Measurements from ENCODE around the gene TCEANC2.

TCEANC2 gene

GRCh38 chr1:54114001-54114400 lies 60.6 kb downstream of the TCEANC2 start:
- DNase-seq (ENCODE audit: low spot score): no peak

- DNase-seq (ENCODE audit: low spot score): no peak
Measured at GRCh38 chr1:54114955-54115354, 61.5 kb downstream of the TCEANC2 start.

GRCh38 chr1:54115520-54115919 lies 62.1 kb downstream of the TCEANC2 start:
- DNase-seq (ENCODE audit: low spot score): no peak

DNA sequence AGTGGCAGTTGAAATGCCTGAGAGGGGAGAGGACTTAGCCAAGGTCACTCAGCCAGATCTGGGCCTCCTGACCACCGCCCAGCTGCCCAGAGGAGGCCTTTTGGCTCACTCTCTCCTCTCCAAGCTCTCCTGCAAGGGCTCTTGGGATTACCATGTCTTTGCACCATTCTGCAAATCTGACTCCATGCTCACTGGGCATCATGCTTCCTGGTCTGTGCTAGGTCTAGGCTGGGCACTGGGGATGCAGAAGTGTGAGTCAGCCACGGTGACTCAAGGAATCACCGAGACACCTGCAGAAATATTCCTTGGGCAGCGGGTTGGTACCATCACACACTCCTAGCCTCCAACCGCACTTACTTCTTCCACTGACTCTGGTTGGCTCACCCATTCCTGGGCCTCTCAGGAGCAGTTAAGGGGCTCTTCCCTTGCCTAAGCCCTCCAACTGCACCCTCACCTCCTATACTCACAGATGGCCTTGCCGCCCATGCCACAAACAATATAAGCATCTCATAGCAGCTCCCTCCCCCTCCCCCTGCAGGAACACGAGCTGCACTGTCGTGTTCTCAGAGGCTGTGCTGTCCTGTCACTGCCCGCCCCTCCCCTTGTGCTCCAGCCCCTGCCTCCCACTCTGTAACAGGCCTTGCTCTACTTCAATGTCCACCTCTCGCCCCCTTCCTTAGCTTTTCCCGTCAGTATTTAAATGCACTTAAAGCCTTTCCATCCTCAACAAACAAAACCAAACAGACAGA lies 64.6 kb downstream of the TCEANC2 start:
- no peak for DNase-seq (ENCODE audit: low spot score)

GRCh38 chr1:54118704-54119103 lies 65.3 kb downstream of the TCEANC2 start:
- DNase-seq (ENCODE audit: low spot score): peak; percentile 85

- no peak for DNase-seq (ENCODE audit: low spot score)
Measured at GRCh38 chr1:54120018-54120697, 66.8 kb downstream of the TCEANC2 start.

DNA sequence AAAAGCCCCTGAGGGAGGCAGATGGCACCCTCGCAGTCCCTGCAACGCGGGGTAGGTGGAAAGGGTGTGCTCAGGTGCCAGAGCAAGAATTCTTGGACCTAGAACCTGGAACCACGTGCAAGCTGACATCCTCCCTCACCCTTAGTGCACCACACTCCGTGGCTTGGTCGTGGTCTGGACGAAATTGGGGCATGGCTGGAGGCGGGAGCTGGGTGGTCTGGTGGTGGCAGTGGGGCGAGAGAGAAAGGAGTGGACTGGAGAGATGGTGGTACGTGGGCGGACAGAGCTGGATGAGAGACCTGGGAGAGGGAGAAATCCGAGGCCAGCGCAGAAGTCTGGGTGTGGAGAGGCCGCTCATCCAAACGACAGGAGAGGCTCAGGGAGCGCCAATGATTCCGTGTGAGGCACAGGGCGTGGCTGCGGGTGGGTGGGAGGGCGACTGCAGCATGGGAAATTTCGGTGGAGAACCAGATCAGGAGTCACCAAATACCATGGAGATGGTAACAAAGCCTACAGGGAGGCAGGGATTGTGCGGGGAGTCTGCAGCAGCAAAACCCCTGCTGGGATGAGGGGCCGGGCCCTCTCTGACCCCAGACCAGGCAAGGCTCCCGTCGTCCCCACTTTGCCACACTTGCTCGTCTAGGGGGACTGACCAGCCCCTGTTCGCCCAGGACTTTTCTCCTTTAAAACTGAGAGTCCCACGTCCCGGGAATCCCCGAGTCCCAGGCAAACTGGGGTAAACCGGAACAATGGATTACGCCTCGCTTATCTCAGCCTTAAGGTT lies 67.5 kb downstream of the TCEANC2 start:
- no peak for DNase-seq (ENCODE audit: low spot score)

- DNase-seq (ENCODE audit: low spot score): peak; percentile 94
Measured at GRCh38 chr1:54121482-54122134, 68.2 kb downstream of the TCEANC2 start.

GRCh38 chr1:54122135-54122751 lies 68.8 kb downstream of the TCEANC2 start:
- no peak for DNase-seq (ENCODE audit: low spot score)

- no peak for DNase-seq (ENCODE audit: low spot score)
Measured at GRCh38 chr1:54122992-54123391, 69.6 kb downstream of the TCEANC2 start.

DNA sequence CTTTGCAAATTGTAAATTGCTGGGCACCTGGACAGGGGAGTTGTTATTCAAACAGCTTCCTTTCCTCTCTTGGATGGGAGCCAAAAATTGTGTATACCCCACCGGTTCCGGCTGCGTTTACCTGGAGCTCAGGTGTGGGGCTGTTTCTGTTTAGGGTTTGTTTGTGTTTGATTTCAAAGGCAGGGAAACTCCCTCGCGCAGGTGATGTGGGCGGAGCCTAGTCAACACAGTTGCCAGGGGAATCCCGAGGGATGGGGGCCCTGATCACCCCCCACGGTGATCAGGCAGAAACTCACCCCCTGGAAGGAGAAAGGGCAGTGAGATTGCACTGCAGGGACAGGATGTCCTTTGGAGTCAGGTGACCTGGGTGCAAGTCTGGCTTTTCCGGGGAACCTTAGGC lies 71.1 kb downstream of the TCEANC2 start:
- DNase-seq (ENCODE audit: low spot score): no peak

GRCh38 chr1:54124906-54125305 lies 71.5 kb downstream of the TCEANC2 start:
- no peak for DNase-seq (ENCODE audit: low spot score)

DNA sequence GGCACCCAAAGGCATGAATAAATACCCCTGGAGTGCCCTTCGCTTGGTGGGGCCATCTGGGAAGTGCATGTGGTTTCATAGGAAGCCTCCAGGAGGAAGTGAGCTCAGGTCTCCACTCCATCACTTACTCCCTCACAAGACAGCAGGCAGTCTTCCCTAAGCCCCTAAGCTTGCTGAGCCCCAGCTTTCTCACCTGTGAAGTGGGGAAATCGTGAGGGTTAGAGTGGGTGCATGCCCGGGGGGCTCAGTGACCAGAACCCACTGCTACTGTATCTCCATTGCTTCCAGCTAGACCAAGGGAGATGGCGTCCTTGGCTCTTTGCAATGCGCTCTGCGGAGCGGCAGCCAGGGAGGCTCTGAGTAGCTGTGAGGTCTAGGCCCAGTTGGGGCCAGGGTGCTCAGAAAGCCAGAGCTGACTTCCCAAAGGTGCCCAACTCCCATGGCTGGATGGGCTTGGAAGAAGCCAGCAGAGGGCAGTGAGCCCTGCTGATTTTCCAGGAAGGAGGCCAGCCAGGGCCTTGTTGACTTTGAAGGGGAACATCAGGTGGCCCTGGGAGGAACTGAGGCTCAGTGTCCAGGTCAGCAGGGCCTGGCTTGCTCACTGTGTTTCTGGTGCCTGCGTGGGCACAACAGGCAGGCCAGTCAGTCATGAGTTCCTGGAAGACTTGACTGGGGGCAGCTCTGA lies 72.1 kb downstream of the TCEANC2 start:
- DNase-seq (ENCODE audit: low spot score): peak; percentile 31

GRCh38 chr1:54126271-54126815 lies 72.9 kb downstream of the TCEANC2 start:
- DNase-seq (ENCODE audit: low spot score): no peak

DNA sequence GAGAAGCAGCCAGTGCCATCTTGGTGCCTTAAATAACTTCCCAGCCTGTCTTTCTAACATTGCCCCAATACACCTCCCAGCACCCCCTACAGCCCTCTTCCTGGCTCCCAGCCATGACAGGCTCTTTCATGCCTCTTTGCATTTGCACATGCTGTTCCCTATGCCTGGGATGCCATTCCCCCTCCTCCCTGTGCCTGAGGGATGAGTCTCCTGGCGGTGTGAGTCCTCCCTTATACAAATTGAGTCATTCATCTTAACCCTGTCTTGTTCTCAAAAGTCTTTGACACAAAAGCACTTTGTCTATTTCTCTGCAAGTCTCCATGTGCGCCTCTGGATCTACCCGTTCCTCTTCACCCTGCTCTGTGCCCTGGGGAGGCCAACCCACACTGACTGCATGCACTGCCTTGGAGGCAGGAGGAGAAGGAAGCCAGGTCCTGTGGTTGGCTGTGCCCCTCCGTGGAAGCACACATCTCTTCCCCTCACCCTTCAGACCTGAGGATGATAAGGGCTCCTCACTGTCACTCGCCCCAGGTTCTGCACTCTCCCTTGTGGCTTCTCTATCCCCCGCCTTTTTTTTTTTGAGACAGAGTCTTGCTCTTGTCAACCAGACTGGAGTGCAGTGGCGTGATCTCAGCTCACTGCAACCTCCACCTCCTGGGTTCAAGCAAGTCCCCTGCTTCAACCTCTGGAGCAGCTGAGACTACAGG lies 74.3 kb downstream of the TCEANC2 start:
- DNase-seq (ENCODE audit: low spot score): no peak

- DNase-seq (ENCODE audit: low spot score): no peak
Measured at GRCh38 chr1:54129858-54130257, 76.5 kb downstream of the TCEANC2 start.

DNA sequence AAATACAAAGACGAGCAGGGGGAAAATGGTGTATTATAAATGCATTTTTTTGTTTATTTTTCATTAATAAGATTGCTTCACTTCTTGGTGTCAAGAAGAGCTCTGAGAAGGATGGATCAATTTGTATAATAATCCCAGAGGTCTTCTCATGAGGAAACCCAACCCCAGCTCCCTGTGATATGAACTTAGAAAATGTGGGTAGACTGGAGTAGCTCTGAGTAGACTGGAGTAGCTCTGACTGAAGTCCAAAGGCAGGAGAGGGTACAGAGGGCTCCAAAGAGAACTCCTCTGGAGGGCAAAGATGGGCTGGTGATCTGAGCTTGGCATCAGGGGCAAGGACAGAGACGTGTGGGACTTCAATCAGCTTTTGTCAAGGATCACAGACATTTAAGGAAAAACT lies 78.0 kb downstream of the TCEANC2 start:
- no peak for DNase-seq (ENCODE audit: low spot score)

DNA sequence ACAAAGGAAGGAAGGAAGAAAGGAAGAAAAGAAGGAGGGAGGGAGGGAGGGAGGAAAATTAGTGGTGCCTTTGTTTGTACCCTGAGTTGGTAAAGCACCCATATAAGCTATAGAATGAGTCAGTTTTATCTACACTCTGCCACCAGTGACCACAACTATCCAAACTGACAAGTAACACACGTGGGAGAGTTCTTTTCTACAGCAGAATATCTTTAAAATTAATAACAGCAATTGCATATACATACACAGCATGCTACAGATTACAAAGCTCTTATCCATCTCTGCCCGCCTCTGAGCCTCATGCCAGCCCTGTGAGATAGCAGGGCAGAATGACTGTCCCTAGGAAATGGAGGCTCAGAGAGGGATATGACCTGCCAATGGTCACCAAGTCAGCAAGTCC lies 79.1 kb downstream of the TCEANC2 start:
- no peak for DNase-seq (ENCODE audit: low spot score)

DNA sequence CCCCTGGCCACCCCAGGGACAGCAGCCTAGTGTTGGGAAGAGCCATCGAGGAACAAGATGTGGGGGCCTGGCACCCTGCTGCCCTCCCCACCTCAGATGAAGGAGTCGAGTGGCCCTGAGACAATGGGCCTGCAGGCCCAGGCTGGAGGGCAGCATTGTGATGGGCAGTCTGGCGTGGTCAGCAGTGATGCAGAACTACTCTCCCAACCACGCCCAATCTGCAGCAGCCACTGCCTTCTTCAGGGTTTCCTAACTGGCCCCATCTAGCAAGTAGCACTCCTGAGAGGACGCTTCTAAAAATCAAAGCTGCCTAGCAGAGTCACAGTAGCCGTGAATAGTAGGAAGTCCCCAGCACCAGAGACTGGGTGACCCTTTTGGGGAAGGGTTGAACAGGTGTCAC lies 80.9 kb downstream of the TCEANC2 start:
- no peak for DNase-seq (ENCODE audit: low spot score)

- DNase-seq (ENCODE audit: low spot score): no peak
Measured at GRCh38 chr1:54135436-54136120, 82.2 kb downstream of the TCEANC2 start.

Data from GM03348 (cell line).